PC-9 (cell line): Measurements from ENCODE around the gene CNTNAP2. TPM values are rescaled to one million over a fixed set of nuclear protein-coding genes. Genes with fewer than 3 reads are reported as not detected.

Experiments
- BruUV-seq: library from RNA; stranded (reverse); fragments of 400-500 nt; replicated peaks from 2 replicates; lab custom pipeline; 2021; lab: Mats Ljungman, UMichigan
- CTCF ChIA-PET: fragments of 300-600 bp; sonication (Branson Sonifier 250); formaldehyde crosslinking; loops from one replicate; lab custom pipeline; 2022; ENCODE audit warnings: antibody characterized with exemption; lab: Charles Lee
- POLR2A ChIA-PET: fragments of 300-600 bp; sonication (Branson Sonifier 250); formaldehyde crosslinking; loops from one replicate; lab custom pipeline; 2022; ENCODE audit warnings: antibody characterized with exemption; ENCODE audit not compliant: unreplicated experiment; lab: Charles Lee
- DNase-seq, 2 experiments: peaks; one replicate each; pipeline versions ENCODE4 v3.0.0 to v3.0.0-alpha.2; 2015 to 2022; ENCODE audit warnings: mixed read lengths in 1 of 2
- H2AFZ ChIP-seq: fragments of 200-600 bp; sonication (generic); 2 replicates; pipeline ENCODE4 v1.8.1; 2017; ENCODE audit warnings: antibody characterized with exemption
- H3F3A ChIP-seq: fragments of 200-600 bp; sonication (generic); 2 replicates; pipeline ENCODE4 v1.8.1; 2017; ENCODE audit warnings: antibody characterized with exemption, mild to moderate bottlenecking, low read depth; ENCODE audit not compliant: insufficient read depth
- H3K27ac ChIP-seq: fragments of 200-600 bp; sonication (generic); 2 replicates; pipeline ENCODE4 v1.6.1; 2016; ENCODE audit warnings: mixed run types
- H3K27me3 ChIP-seq: fragments of 200-600 bp; sonication (generic); 2 replicates; pipeline ENCODE4 v1.6.1; 2016; ENCODE audit warnings: low read depth, mixed run types; ENCODE audit not compliant: insufficient read depth
- H3K36me3 ChIP-seq: fragments of 200-600 bp; sonication (generic); 2 replicates; pipeline ENCODE4 v1.6.1; 2016; ENCODE audit warnings: low read depth, mixed run types
- H3K4me1 ChIP-seq: fragments of 200-600 bp; sonication (generic); replicated peaks from 2 replicates; pipeline ENCODE4 v1.6.1; 2016; ENCODE audit warnings: mixed run types; ENCODE audit not compliant: insufficient read depth
- H3K4me2 ChIP-seq: fragments of 200-600 bp; sonication (generic); 2 replicates; pipeline ENCODE4 v1.6.1; 2017; ENCODE audit warnings: mixed run types
- H3K4me3 ChIP-seq: fragments of 200-600 bp; sonication (generic); 2 replicates; pipeline ENCODE4 v1.6.1; 2016; ENCODE audit warnings: mixed run types
- H3K79me2 ChIP-seq: fragments of 200-600 bp; sonication (generic); 2 replicates; pipeline ENCODE4 v1.6.1; 2017; ENCODE audit warnings: low read depth, mixed run types
- H3K9me2 ChIP-seq: fragments of 200-600 bp; sonication (generic); 2 replicates; pipeline ENCODE4 v1.8.1; 2017; ENCODE audit warnings: mild to moderate bottlenecking; ENCODE audit not compliant: insufficient read depth
- H3K9me3 ChIP-seq: fragments of 200-600 bp; sonication (generic); 2 replicates; pipeline ENCODE4 v1.8.1; 2016; ENCODE audit warnings: low read depth; ENCODE audit not compliant: insufficient read depth
- H4K20me1 ChIP-seq: fragments of 200-600 bp; sonication (generic); 2 replicates; pipeline ENCODE4 v1.8.1; 2017; ENCODE audit not compliant: insufficient read depth
- CTCF ChIP-seq: fragments of 200-600 bp; sonication (generic); conservative IDR thresholded peaks from 2 replicates; pipeline ENCODE4 v1.6.1; 2017; ENCODE audit warnings: mixed run types, antibody characterized with exemption, mild to moderate bottlenecking, moderate library complexity
- EZH2 ChIP-seq: fragments of 200-600 bp; sonication (generic); IDR thresholded peaks from 2 replicates; pipeline ENCODE4 v1.8.0; 2017; ENCODE audit warnings: antibody characterized with exemption, low read depth
- intact Hi-C: fragments of 100-400 bp; cut with micrococcal nuclease; formaldehyde crosslinking; loops from one replicate; pipeline ENCODE4 v1.10.0; 2022; ENCODE audit not compliant: unreplicated experiment
- total RNA-seq: library from RNA; stranded (reverse); gene quantifications from 2 replicates; pipeline ENCODE4 v1.2.3, GENCODE V29; 2021

CNTNAP2 gene
- total RNA-seq, 1 experiment from 2014 or later = not detected

DNA sequence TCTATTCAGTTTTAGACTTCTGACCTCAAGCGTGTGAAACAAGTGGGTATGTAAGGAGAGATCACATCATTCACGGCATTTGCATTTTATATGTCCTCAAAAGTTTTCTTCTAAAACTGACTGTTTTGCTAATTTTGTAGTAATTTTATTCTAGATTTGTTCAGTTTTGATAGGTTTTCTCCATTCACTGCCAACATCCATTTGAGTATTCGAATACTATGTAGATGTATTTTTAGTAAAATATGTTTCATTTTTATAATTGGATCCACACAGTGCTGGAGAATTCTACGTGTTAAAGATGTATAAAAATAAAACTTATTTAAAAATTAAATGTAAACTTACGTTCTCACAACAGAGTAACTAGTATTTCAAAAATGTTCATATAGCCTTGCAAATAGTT, 503.0 kb downstream of the CNTNAP2 start:
- no peak overlapping the region for H3K27ac ChIP-seq
- H3K4me1 ChIP-seq = no peaks in the 10 kb centered on the region
- no peaks in the 10 kb centered on the region; the same call in 1 of the 2 replicates for H4K20me1 ChIP-seq
- no peak for TF ChIP-seq EZH2
- TF ChIP-seq CTCF = no peak
- H3K9me2 ChIP-seq = no peaks in the 10 kb centered on the region
- no peak overlapping the region for H3K4me3 ChIP-seq
- H3K36me3 ChIP-seq = no peaks in the 10 kb centered on the region
- H3K27me3 ChIP-seq = no peaks in the 10 kb centered on the region
- H3F3A ChIP-seq = no peaks in the 10 kb centered on the region
- no TSS peak for BruUV-seq
- ChIA-PET POLR2A (no interaction called here), CTCF (no interaction called here)
- H3K9me3 ChIP-seq = no peaks in the 10 kb centered on the region
- H3K4me2 ChIP-seq = no peak overlapping the region
- H2AFZ ChIP-seq = no peak overlapping the region
- intact Hi-C loops = no loop called here
- no peak for DNase-seq
- no peaks in the 10 kb centered on the region for H3K79me2 ChIP-seq

DNA sequence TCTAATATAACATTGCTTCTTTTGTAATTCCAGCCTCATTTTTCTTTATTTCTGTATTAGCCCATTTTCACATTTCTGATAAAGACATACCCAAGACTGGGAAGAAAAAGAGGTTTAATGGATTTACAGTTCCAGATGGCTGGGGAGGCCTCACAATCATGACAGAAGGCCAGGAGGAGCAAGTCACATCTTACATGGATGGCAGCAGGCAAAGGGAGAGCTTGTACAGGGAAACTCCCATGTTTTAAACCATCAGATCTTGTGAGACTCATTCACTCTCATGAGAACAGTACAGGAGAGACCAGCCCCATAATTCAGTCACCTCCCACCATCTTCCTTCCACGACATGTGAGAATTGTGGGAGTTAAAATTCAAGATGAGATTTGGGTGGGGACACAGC, 510.3 kb downstream of the CNTNAP2 start:
- no peaks in the 10 kb centered on the region for H3F3A ChIP-seq
- no TSS peak for BruUV-seq
- TF ChIP-seq EZH2 = no peak
- no peak for TF ChIP-seq CTCF
- H3K9me3 ChIP-seq = no peaks in the 10 kb centered on the region
- H3K4me3 ChIP-seq = no peak overlapping the region
- no peaks in the 10 kb centered on the region for H3K9me2 ChIP-seq
- H3K79me2 ChIP-seq = no peaks in the 10 kb centered on the region
- no peaks in the 10 kb centered on the region for H3K4me1 ChIP-seq
- DNase-seq = no peak
- H2AFZ ChIP-seq = no peak overlapping the region
- no peaks in the 10 kb centered on the region for H4K20me1 ChIP-seq
- CTCF ChIA-PET = no interaction called here
- H3K4me2 ChIP-seq = no peak overlapping the region
- H3K27me3 ChIP-seq = no peaks in the 10 kb centered on the region
- POLR2A ChIA-PET = no interaction called here
- no peaks in the 10 kb centered on the region for H3K36me3 ChIP-seq
- H3K27ac ChIP-seq = no peak overlapping the region
- intact Hi-C loops = no loop called here

- POLR2A ChIA-PET = no interaction called here
- H3K27me3 ChIP-seq = peaks cover 7% of the 10 kb centered on the region; the same call in 1 of the 2 replicates
- H3F3A ChIP-seq = no peaks in the 10 kb centered on the region
- no peak for DNase-seq
- no peaks in the 10 kb centered on the region for H3K79me2 ChIP-seq
- BruUV-seq = no TSS peak
- CTCF ChIA-PET = no interaction called here
- no peaks in the 10 kb centered on the region for H3K36me3 ChIP-seq
- no peaks in the 10 kb centered on the region for H4K20me1 ChIP-seq
- intact Hi-C loops = no loop called here
- peak overlapping the region; percentile 24; the same call in 1 of the 2 replicates for H3K4me2 ChIP-seq
- no peaks in the 10 kb centered on the region for H3K4me1 ChIP-seq
- TF ChIP-seq EZH2 (no peak), CTCF (no peak)
- no peak overlapping the region for H3K4me3 ChIP-seq
- no peak overlapping the region for H2AFZ ChIP-seq
- H3K27ac ChIP-seq = no peak overlapping the region
- no peaks in the 10 kb centered on the region for H3K9me3 ChIP-seq
- H3K9me2 ChIP-seq = no peaks in the 10 kb centered on the region
Observed at GRCh38 chr7:146635205-146636032, 518.8 kb downstream of the CNTNAP2 start.
